ENCODE data around the gene ARHGAP11B.
A peak's percentile ranks its signal among the peaks of the same experiment; 100 is the strongest.
"Not testable (repeated sequence)": the region's sequence is repeated elsewhere in the genome, so short reads cannot be mapped to it uniquely, and the experiment has no call there.

The ARHGAP11B gene

DNA sequence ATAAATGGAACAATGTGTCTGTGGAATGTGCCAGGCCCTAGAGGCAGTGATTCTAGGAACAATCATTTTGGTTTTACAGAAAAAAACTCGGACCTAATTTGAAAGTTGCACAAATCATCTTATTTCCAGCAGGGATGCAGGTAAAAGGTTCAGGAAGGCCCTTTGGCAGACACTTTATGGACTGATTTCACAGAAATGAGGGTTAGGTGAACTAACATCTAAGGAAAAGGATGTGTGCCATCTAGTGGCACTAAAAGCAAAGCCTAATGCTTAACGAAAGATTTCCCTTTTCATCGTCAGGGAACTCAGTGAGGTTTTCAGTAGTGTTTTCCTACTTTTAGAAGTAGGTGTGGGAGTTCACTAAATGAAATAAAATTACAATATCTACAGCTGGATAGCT is 4.6 kb upstream of the ARHGAP11B start:
- H2BK12ac ChIP-seq (ENCODE audit: insufficient read length, low read depth, low read length); H3K27me3 ChIP-seq (ENCODE audit: insufficient read depth, low read length); H3T11ph ChIP-seq (ENCODE audit: low read length); H3K56ac ChIP-seq (ENCODE audit: insufficient read length, low read depth, low read length); H4K20me1 ChIP-seq (ENCODE audit: control insufficient read depth, insufficient read depth, insufficient read length); H3K79me2 ChIP-seq (ENCODE audit: insufficient read depth, low read length); H3K36me3 Mint-ChIP-seq (ENCODE audit: insufficient read depth in 1 of 3, low read depth in 3 of 3); H3K14ac ChIP-seq (ENCODE audit: insufficient read depth, low read length); H2BK120ac ChIP-seq (ENCODE audit: low read depth, low read length, poor library complexity, severe bottlenecking); H2BK20ac ChIP-seq (ENCODE audit: low read depth, low read length, poor library complexity, severe bottlenecking); H3K4me1 Mint-ChIP-seq; H4K5ac ChIP-seq (ENCODE audit: insufficient read length, low read depth, low read length); DNase-seq; H3K9me3 Mint-ChIP-seq; H4K8ac ChIP-seq (replicated peaks; ENCODE audit: insufficient read length, low read depth, low read length); H3K23me2 ChIP-seq (ENCODE audit: insufficient read length, low read depth, low read length, poor library complexity, severe bottlenecking); H3K4me1 ChIP-seq (ENCODE audit: insufficient read depth, low read length); H3K27me3 Mint-ChIP-seq (ENCODE audit: low read depth); H3K27ac Mint-ChIP-seq; H3K27ac ChIP-seq (ENCODE audit: insufficient read length, low read depth, low read length); H2BK15ac ChIP-seq (ENCODE audit: low read depth, low read length); H3K9ac ChIP-seq (ENCODE audit: extremely low read depth, insufficient read length, low read length); H3K9me3 ChIP-seq (ENCODE audit: control insufficient read depth, low read depth, low read length); H3K79me1 ChIP-seq (ENCODE audit: insufficient read depth, low read depth, low read length, poor library complexity, severe bottlenecking); H3K23ac ChIP-seq (ENCODE audit: insufficient read length, low read depth, low read length); H2AK5ac ChIP-seq (ENCODE audit: insufficient read length, low read length); H3K18ac ChIP-seq (ENCODE audit: insufficient read length, low read depth, low read length); H3K4me3 Mint-ChIP-seq; H2BK5ac ChIP-seq (ENCODE audit: insufficient read length, low read length); H4K91ac ChIP-seq (ENCODE audit: insufficient read length, low read depth, low read length); H3K4me2 ChIP-seq (ENCODE audit: insufficient read depth, insufficient read length, low read length); H3K4ac ChIP-seq (ENCODE audit: low read depth, low read length); H2AFZ ChIP-seq (ENCODE audit: low read length): not testable (repeated sequence)
- no CpG with 5 or more reads among the region's 3 CpGs for WGBS (ENCODE audit: extremely low coverage, insufficient read length, low lambda C conversion rate)
- TF ChIP-seq, protein P1, sequence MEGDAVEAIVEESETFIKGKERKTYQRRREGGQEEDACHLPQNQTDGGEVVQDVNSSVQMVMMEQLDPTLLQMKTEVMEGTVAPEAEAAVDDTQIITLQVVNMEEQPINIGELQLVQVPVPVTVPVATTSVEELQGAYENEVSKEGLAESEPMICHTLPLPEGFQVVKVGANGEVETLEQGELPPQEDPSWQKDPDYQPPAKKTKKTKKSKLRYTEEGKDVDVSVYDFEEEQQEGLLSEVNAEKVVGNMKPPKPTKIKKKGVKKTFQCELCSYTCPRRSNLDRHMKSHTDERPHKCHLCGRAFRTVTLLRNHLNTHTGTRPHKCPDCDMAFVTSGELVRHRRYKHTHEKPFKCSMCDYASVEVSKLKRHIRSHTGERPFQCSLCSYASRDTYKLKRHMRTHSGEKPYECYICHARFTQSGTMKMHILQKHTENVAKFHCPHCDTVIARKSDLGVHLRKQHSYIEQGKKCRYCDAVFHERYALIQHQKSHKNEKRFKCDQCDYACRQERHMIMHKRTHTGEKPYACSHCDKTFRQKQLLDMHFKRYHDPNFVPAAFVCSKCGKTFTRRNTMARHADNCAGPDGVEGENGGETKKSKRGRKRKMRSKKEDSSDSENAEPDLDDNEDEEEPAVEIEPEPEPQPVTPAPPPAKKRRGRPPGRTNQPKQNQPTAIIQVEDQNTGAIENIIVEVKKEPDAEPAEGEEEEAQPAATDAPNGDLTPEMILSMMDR (conservative IDR thresholded peaks at IDR 0.05), result peak; percentile 51

DNA sequence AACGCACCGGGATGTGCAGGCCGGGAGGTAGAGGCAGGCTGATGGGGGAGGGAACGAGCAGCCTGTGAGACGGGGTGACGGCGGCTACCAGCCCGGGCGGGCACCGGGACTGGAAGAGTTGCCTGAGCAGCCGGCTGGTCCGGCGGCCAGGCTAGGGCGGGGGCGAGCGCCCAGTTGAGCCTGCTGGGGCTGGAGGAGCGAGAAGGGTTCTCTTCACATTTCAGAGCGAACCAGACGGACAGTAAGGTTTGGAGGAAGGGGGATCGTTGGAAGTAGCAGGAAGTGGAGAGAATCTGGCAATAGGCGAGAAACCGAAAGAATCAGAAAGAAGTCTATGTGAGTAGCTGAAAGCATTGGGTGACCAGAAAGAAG is 252 bp downstream of the ARHGAP11B start:
- H2BK12ac ChIP-seq (ENCODE audit: insufficient read length, low read depth, low read length); H4K5ac ChIP-seq (ENCODE audit: insufficient read length, low read depth, low read length); H3T11ph ChIP-seq (ENCODE audit: low read length); H3K9me3 Mint-ChIP-seq; H4K91ac ChIP-seq (ENCODE audit: insufficient read length, low read depth, low read length); H3K27me3 Mint-ChIP-seq (ENCODE audit: low read depth); H3K79me1 ChIP-seq (ENCODE audit: insufficient read depth, low read depth, low read length, poor library complexity, severe bottlenecking); H2BK20ac ChIP-seq (ENCODE audit: low read depth, low read length, poor library complexity, severe bottlenecking); H3K4ac ChIP-seq (ENCODE audit: low read depth, low read length); H3K23me2 ChIP-seq (ENCODE audit: insufficient read length, low read depth, low read length, poor library complexity, severe bottlenecking); DNase-seq; H3K23ac ChIP-seq (ENCODE audit: insufficient read length, low read depth, low read length); H4K8ac ChIP-seq (replicated peaks; ENCODE audit: insufficient read length, low read depth, low read length); H3K56ac ChIP-seq (ENCODE audit: insufficient read length, low read depth, low read length); H3K4me1 ChIP-seq (ENCODE audit: insufficient read depth, low read length); H2BK5ac ChIP-seq (ENCODE audit: insufficient read length, low read length); H3K27ac ChIP-seq (ENCODE audit: insufficient read length, low read depth, low read length); H3K9me3 ChIP-seq (ENCODE audit: control insufficient read depth, low read depth, low read length); H3K36me3 Mint-ChIP-seq (ENCODE audit: insufficient read depth in 1 of 3, low read depth in 3 of 3); H3K27me3 ChIP-seq (ENCODE audit: insufficient read depth, low read length); H3K79me2 ChIP-seq (ENCODE audit: insufficient read depth, low read length); H4K20me1 ChIP-seq (ENCODE audit: control insufficient read depth, insufficient read depth, insufficient read length); H3K14ac ChIP-seq (ENCODE audit: insufficient read depth, low read length); H2AK5ac ChIP-seq (ENCODE audit: insufficient read length, low read length); H2BK120ac ChIP-seq (ENCODE audit: low read depth, low read length, poor library complexity, severe bottlenecking); H2BK15ac ChIP-seq (ENCODE audit: low read depth, low read length); H2AFZ ChIP-seq (ENCODE audit: low read length): not testable (repeated sequence)
- WGBS (ENCODE audit: extremely low coverage, insufficient read length, low lambda C conversion rate), result no CpG with 5 or more reads among the region's 22 CpGs
- Mint-ChIP-seq H3K4me3 (peak overlapping the region; percentile 98 to 100), H3K4me1 (peaks cover 7 to 18% of the 10 kb centered on the region in 2 experiments), H3K27ac (peak overlapping the region; percentile 96 to 99 (median 98))
- Histone ChIP-seq H3K18ac (ENCODE audit: insufficient read length, low read depth, low read length) (peak overlapping the region; percentile 85), H3K9ac (ENCODE audit: extremely low read depth, insufficient read length, low read length) (peak overlapping the region; percentile 85), H3K4me2 (ENCODE audit: insufficient read depth, insufficient read length, low read length) (peak overlapping the region; percentile 57)

Measured in H9 (cell line).